ENCODE data around the gene PLAC8. TPM values are rescaled to one million over a fixed set of nuclear protein-coding genes. Genes with fewer than 3 reads are reported as not detected.
"Not testable (repeated sequence)": the region's sequence is repeated elsewhere in the genome, so short reads cannot be mapped to it uniquely, and the experiment has no call there.

The PLAC8 gene
- total RNA-seq, 1 experiment from 2014 or later: 18.2 TPM

DNA sequence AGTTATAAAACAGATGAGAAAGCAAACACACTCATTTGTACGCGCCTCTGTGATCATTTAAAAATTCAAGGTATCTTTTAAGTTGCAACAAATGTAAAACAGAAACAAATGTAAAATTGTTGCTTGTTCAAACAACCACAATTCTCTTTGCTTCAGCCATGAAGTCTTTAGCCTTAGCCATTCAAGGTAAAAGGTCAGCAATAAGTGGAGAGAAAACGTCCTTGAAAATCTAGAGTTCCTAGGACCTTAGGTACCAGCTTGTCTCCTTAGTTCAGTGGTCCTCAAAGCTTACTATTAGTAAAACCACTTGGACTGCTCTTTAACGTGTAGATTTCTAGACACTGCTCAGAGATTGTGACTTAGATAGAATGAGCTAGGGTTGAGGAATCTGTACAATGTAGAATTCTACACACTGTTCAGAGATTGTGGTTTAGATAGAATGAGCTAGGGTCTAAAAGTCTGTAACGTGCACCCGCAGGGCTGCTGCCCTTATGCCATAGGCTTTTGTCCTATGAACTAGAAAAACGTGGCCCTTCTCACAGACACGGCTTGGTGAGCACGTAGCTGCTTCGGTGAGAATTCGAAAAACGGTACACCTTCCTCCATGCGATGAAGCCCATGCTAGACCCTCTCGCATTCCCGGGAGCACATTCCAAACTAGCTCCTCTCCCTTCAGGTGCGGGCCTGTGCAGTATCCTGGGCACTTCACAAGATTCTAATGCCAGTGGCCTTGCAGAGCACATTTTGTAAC lies 1.7 kb downstream of the PLAC8 start:
- DNase-seq (ENCODE audit: low spot score): peak; percentile 22

DNA sequence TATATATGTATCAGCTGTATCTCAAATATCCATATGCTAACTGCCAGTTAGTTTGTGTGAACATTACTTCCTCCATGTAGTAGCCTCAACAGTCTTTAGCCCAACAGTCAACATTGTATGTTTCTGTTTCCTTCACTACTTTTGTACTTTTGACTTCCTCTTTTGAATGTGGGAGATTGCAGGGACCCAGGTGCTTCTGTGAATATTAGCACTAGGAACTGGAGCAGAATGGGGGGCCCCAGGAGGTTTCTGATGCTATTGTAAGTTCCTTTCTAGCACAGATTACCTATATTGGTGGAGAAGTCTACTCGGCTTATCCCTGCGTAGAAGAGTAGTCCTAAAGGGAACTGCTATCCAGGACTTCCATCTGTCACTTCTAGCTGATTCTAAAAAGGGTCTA lies 2.3 kb downstream of the PLAC8 start:
- no peak for DNase-seq (ENCODE audit: low spot score)

GRCh38 chr4:83111751-83112141 lies 2.8 kb downstream of the PLAC8 start:
- DNase-seq (ENCODE audit: low spot score): not testable (repeated sequence)

DNA sequence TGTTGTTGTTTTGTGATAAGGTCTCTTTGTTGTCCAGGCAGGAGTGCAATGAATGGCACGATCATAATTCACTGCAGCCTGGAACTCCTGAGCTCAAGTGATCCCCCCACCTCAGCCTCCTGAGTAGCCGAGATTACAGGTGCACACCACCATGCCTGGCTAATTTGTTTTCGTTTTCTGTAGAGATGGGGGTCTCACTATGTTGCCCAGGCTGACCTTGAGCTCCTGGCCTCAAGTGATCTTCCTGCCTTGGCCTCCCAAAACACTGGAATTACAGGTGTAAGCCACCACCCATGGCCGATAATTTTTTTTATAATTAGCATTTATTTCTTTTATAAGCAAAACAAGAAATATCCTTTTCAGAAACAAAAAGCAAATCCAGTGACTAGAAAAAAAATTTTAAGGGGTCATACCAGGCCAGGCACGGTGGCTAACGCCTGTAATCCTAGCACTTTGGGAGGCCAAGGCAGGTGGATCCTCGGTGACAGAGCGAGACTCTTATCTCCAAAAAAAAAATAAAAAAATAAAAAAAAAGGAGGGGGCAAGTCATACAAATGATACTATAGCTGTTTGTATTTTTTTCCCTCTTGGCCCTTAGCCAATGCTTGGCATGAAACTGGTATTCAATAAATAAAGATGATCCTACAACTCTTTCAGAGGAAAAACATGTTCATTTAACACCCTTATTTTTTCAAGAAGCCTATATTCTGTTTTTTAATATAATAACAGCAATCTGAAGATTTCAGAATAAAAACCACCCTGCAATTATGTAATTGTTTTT lies 3.4 kb downstream of the PLAC8 start:
- DNase-seq (ENCODE audit: low spot score): no peak

DNA sequence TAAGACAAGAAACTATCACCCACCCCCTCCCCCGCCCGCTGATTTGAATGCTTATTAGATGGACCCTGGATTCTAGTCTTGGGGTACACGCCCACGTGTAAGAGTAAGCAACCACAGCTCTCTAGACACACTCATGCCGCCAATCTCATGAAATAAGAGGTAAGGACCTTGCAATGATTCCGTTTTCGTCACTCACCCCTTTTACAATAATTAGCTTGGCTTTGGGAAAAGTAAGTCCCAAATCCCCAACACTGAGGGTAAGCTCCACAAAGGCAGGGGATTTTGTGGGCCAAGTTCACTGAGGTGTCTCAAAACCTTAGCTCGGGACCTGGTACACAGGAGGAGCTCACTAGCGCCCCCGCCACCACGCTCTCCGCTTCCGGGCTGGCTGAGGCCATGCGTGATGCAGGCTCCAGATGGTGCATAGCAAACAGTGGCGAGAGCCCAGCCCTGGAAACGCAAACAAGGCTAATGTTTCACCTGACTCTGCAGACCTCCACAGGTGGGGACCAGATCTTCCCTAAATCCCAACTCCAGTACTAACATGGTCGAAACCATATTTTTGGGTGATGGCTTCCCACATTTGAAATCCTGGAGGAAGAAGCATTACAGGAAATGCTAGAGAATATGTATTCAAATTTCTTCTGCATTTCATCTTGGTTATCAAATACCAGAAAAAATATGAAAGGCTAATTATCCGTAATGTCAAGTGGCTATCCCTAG lies 4.1 kb downstream of the PLAC8 start:
- DNase-seq (ENCODE audit: low spot score): peak; percentile 83

DNA sequence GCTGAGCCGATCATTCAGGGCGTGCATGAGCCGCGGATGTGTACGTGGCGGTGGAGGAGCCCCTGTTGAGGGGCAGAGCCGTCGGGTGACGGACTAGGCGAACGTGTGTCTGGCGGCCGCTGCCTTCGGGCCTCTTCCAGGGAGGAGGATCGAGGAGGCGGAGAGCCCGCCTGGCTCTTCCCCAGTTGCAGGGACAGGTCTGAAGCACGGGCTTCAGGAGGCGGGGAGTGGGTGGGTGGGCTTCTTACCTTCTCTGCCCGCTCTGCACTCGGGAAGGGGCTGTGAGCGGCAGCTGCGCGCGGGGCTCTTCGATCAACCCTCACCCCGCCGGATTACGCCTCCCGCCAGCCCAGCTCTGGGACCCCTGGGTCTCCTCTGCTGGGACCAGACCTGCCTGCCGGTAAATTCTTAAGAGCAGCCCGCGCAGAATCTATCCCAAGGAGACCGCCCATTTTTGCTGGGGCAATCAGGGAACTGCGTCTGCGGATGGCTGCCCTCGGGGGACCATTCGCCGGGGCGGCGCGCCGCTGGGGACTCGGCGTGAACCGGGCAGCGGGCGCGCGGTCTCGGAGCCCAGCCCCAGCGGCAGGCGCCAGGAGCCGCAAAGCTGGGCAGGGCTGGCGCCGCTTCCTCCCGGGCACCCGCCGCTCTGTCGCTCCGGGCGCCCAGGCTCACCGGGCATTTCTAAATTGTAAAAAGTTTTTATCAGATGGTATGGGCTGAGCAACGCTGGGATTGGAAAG lies 4.9 kb downstream of the PLAC8 start:
- no peak for DNase-seq (ENCODE audit: low spot score)

GRCh38 chr4:83108101-83108861 lies 6.2 kb downstream of the PLAC8 start:
- no peak for DNase-seq (ENCODE audit: low spot score)

GRCh38 chr4:83107631-83108030 lies 6.9 kb downstream of the PLAC8 start:
- no peak for DNase-seq (ENCODE audit: low spot score)

DNA sequence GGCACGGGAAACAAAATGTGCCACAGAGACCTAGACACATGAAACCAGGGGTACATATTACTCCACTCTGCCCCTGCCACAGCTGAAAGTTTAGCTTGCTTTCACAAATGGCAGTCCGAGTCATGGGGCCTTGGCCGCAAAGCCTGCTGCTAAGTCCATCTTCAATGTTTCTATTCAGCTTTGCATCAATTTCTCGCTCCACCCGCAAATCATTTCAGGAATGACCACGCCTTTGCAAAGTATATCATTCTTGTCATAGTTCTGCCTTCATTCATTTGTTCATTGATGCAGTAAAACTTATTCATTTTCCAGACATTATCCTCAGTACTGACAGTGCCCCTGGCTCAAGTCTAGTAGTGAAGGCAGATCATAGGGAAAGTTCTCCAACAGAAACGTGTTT lies 9.5 kb downstream of the PLAC8 start:
- no peak for DNase-seq (ENCODE audit: low spot score)

GRCh38 chr4:83096397-83096796 lies 18.1 kb downstream of the PLAC8 start:
- DNase-seq (ENCODE audit: low spot score): no peak

GRCh38 chr4:83093060-83093640 lies 21.4 kb downstream of the PLAC8 start:
- DNase-seq (ENCODE audit: low spot score): no peak

GRCh38 chr4:83089410-83090157 lies 24.9 kb downstream of the PLAC8 start:
- DNase-seq (ENCODE audit: low spot score): no peak

- DNase-seq (ENCODE audit: low spot score): not testable (repeated sequence)
Observed at GRCh38 chr4:83084956-83085355, 29.6 kb downstream of the PLAC8 start.

- DNase-seq (ENCODE audit: low spot score): no peak
Observed at GRCh38 chr4:83083925-83084475, 30.5 kb downstream of the PLAC8 start.

- peak; percentile 65 for DNase-seq (ENCODE audit: low spot score)
Observed at GRCh38 chr4:83082777-83083176, 31.8 kb downstream of the PLAC8 start.

GRCh38 chr4:83080561-83080960 lies 34.0 kb downstream of the PLAC8 start:
- DNase-seq (ENCODE audit: low spot score): no peak

DNA sequence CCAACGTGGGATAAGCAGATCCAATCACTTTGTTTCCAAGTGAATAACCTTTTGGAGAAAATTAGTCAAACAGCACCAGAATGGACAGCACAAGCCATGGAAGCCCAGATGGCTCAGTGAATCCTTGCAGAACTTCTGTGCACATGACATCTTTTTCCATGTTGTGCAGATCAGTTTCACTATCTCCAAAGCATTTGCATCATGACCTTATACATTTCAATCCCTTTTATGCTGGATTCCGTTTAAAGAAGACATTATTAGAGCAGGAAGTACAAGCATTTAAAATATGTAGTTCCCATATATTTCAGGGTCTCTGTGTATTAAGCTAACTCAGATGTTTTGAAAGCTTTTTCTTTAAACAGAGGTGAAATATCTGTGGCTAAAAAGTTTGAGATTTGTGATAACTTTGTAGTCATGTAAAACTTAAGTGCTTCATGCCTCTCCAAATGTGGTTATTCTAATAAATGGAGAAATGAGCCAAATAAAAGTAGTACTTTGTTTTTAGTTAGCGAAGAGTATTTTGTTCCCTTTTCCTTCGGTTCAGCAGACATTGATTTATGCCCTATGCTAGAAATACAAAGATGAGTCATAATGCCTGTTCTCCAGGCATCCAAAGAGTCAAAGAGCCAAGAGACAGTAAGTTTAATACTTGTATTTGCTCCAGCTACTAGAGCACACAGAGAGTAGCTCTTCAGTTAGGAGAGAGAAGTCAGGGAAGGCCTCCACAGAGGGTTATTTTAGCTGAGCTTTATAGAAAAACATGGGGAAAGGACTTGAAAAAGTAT lies 39.0 kb downstream of the PLAC8 start:
- DNase-seq (ENCODE audit: low spot score): no peak

GRCh38 chr4:83074783-83075182 lies 39.7 kb downstream of the PLAC8 start:
- DNase-seq (ENCODE audit: low spot score): not testable (repeated sequence)

Data from H4 (cell line).